Cardiac fibroblast (primary cell): Measurements from ENCODE around the gene DOCK4.

ENCODE experiments used
- DNase-seq, 2 donors: peaks; one replicate each; pipeline versions ENCODE4 v3.0.0 to v3.0.0-alpha.2; 2010; ENCODE audit warnings: low read depth in 2 of 2
- H3K4me3 ChIP-seq, 2 donors: replicated peaks in 1 of 2; 1 replicate in 1 of 2; 2 replicates in 1 of 2; pipeline ENCODE4 v1.5.1; 2011; ENCODE audit warnings: low read depth in 2 of 2, low read length in 2 of 2, mild to moderate bottlenecking in 2 of 2, moderate library complexity in 1 of 2
- CTCF ChIP-seq: IDR thresholded peaks from one replicate; pipeline ENCODE4 v1.5.1; 2011; ENCODE audit warnings: low read depth, mild to moderate bottlenecking, low read length, inconsistent platforms

DOCK4 gene

GRCh38 chr7:111982133-111982532 lies 224.1 kb downstream of the DOCK4 start:
- TF ChIP-seq CTCF = no peak
- no peak overlapping the region for H3K4me3 ChIP-seq
- no peak for DNase-seq

- no peak for DNase-seq
- no peak for TF ChIP-seq CTCF
- no peak overlapping the region for H3K4me3 ChIP-seq
Observed at GRCh38 chr7:111980725-111981124, 225.5 kb downstream of the DOCK4 start.

GRCh38 chr7:111975346-111975745 lies 230.9 kb downstream of the DOCK4 start:
- no peak for DNase-seq
- no peak overlapping the region for H3K4me3 ChIP-seq
- no peak for TF ChIP-seq CTCF

- no peak for DNase-seq
- H3K4me3 ChIP-seq = no peak overlapping the region
- TF ChIP-seq CTCF = no peak
Observed at GRCh38 chr7:111960984-111961383, 245.2 kb downstream of the DOCK4 start.

GRCh38 chr7:111958896-111959295 lies 247.3 kb downstream of the DOCK4 start:
- DNase-seq = no peak
- TF ChIP-seq CTCF = no peak
- no peak overlapping the region for H3K4me3 ChIP-seq

- H3K4me3 ChIP-seq = no peak overlapping the region
- DNase-seq = no peak
- no peak for TF ChIP-seq CTCF
Observed at GRCh38 chr7:111958431-111958830, 247.8 kb downstream of the DOCK4 start.

- no peak for TF ChIP-seq CTCF
- H3K4me3 ChIP-seq = no peak overlapping the region
- no peak for DNase-seq
Observed at GRCh38 chr7:111955616-111956015, 250.6 kb downstream of the DOCK4 start.
